ENCODE results near the gene NHLH2. TPM values are rescaled to one million over a fixed set of nuclear protein-coding genes. Genes with fewer than 3 reads are reported as not detected.

The NHLH2 gene
- polyA plus RNA-seq, 1 donor from 2014 or later = 0.31 TPM

- Histone ChIP-seq H3K27me3 (ENCODE audit: insufficient read depth, low read depth, low read length) (no peaks in the 10 kb centered on the region), H3K27ac (ENCODE audit: low read length) (no peak overlapping the region), H3K79me2 (replicated peaks; ENCODE audit: insufficient read depth, low read length) (no peaks in the 10 kb centered on the region), H2AFZ (ENCODE audit: low read depth, low read length) (no peak overlapping the region), H3K9me2 (ENCODE audit: insufficient read depth, low read length) (no peaks in the 10 kb centered on the region), H3F3A (ENCODE audit: insufficient read depth, low read length, poor library complexity, severe bottlenecking) (no peaks in the 10 kb centered on the region), H4K20me1 (ENCODE audit: insufficient read depth) (no peaks in the 10 kb centered on the region), H3K9ac (ENCODE audit: low read length) (no peak overlapping the region), H3K36me3 (ENCODE audit: insufficient read depth, low read length) (no peaks in the 10 kb centered on the region), H3K4me3 (ENCODE audit: low read length) (no peak overlapping the region), H3K4me2 (ENCODE audit: low read length) (no peak overlapping the region), H3K9me3 (ENCODE audit: low read length) (no peaks in the 10 kb centered on the region)
- TF ChIP-seq POLR2AphosphoS5 (IDR thresholded peaks at IDR 0.05) = no peak
- TF ChIP-seq REST (IDR thresholded peaks at IDR 0.05; ENCODE audit: borderline replicate concordance) = no peak
- TF ChIP-seq SMC3 (conservative IDR thresholded peaks at IDR 0.05; ENCODE audit: poor library complexity) = no peak
- TF ChIP-seq RAD21 (conservative IDR thresholded peaks at IDR 0.05) = no peak
- no peak for TF ChIP-seq MXI1 (conservative IDR thresholded peaks at IDR 0.05; ENCODE audit: poor library complexity, severe bottlenecking)
- TF ChIP-seq, protein P1, sequence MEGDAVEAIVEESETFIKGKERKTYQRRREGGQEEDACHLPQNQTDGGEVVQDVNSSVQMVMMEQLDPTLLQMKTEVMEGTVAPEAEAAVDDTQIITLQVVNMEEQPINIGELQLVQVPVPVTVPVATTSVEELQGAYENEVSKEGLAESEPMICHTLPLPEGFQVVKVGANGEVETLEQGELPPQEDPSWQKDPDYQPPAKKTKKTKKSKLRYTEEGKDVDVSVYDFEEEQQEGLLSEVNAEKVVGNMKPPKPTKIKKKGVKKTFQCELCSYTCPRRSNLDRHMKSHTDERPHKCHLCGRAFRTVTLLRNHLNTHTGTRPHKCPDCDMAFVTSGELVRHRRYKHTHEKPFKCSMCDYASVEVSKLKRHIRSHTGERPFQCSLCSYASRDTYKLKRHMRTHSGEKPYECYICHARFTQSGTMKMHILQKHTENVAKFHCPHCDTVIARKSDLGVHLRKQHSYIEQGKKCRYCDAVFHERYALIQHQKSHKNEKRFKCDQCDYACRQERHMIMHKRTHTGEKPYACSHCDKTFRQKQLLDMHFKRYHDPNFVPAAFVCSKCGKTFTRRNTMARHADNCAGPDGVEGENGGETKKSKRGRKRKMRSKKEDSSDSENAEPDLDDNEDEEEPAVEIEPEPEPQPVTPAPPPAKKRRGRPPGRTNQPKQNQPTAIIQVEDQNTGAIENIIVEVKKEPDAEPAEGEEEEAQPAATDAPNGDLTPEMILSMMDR (IDR thresholded peaks at IDR 0.05; ENCODE audit: poor library complexity, severe bottlenecking) = no peak
- TF ChIP-seq EZH2 (IDR thresholded peaks at IDR 0.05; ENCODE audit: borderline replicate concordance, insufficient read depth, low read length, poor library complexity, severe bottlenecking) = no peak
- no peak for TF ChIP-seq TAF1 (IDR thresholded peaks at IDR 0.05; ENCODE audit: low read depth)
- TF ChIP-seq EP300 (conservative IDR thresholded peaks at IDR 0.05; ENCODE audit: poor library complexity, severe bottlenecking) = no peak
Measured at GRCh38 chr1:115809847-115810246, 31.1 kb downstream of the NHLH2 start.

DNA sequence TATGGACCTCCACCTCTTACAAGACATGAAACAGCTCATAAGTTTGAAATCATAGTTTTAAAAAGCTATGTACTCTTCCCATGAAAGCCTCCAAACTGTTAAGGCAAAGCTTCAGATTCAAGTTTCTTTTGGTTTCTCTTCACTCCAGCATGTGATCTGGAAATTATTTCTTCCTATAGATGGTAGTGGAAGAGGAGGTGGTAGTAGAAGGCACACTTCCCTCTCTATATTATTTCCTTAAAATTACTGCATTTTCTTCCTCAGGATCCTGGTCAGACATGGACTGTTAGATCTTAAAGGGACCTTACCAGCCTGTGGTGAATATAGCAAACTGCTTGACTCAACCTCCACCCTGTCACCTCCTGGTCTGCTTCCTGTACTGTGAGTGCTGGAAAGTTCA is 31.9 kb downstream of the NHLH2 start:
- H4K20me1 ChIP-seq (ENCODE audit: insufficient read depth) = no peaks in the 10 kb centered on the region
- H3K36me3 ChIP-seq (ENCODE audit: insufficient read depth, low read length) = no peaks in the 10 kb centered on the region
- TF ChIP-seq, protein P1 (IDR thresholded peaks at IDR 0.05; ENCODE audit: poor library complexity, severe bottlenecking) = no peak
- TF ChIP-seq EZH2 (IDR thresholded peaks at IDR 0.05; ENCODE audit: borderline replicate concordance, insufficient read depth, low read length, poor library complexity, severe bottlenecking) = no peak
- no peak for TF ChIP-seq EP300 (conservative IDR thresholded peaks at IDR 0.05; ENCODE audit: poor library complexity, severe bottlenecking)
- no peak for TF ChIP-seq REST (IDR thresholded peaks at IDR 0.05; ENCODE audit: borderline replicate concordance)
- TF ChIP-seq SMC3 (conservative IDR thresholded peaks at IDR 0.05; ENCODE audit: poor library complexity) = no peak
- no peak for TF ChIP-seq MXI1 (conservative IDR thresholded peaks at IDR 0.05; ENCODE audit: poor library complexity, severe bottlenecking)
- TF ChIP-seq POLR2AphosphoS5 (IDR thresholded peaks at IDR 0.05) = no peak
- no peak for TF ChIP-seq RAD21 (conservative IDR thresholded peaks at IDR 0.05)
- TF ChIP-seq TAF1 (IDR thresholded peaks at IDR 0.05; ENCODE audit: low read depth) = no peak
- no peak overlapping the region for H3K9ac ChIP-seq (ENCODE audit: low read length)
- no peak overlapping the region for H3K27ac ChIP-seq (ENCODE audit: low read length)
- no peak overlapping the region for H3K4me3 ChIP-seq (ENCODE audit: low read length)
- no peak overlapping the region for H3K4me2 ChIP-seq (ENCODE audit: low read length)
- H3K9me3 ChIP-seq (ENCODE audit: low read length) = no peaks in the 10 kb centered on the region
- no peaks in the 10 kb centered on the region for H3F3A ChIP-seq (ENCODE audit: insufficient read depth, low read length, poor library complexity, severe bottlenecking)
- no peaks in the 10 kb centered on the region for H3K27me3 ChIP-seq (ENCODE audit: insufficient read depth, low read depth, low read length)
- no peak overlapping the region for H2AFZ ChIP-seq (ENCODE audit: low read depth, low read length)
- no peaks in the 10 kb centered on the region for H3K79me2 ChIP-seq (replicated peaks; ENCODE audit: insufficient read depth, low read length)
- H3K9me2 ChIP-seq (ENCODE audit: insufficient read depth, low read length) = no peaks in the 10 kb centered on the region

Measured in neural cell (in vitro differentiated cells).